Erythroblast (primary cell): ENCODE data around the gene NELL1.

Experiments
- GATA1 ChIP-seq: IDR thresholded peaks from 2 replicates; pipeline ENCODE4 v1.6.1; 2011; ENCODE audit warnings: low read depth, mild to moderate bottlenecking, control low read depth, low read length, moderate library complexity
- POLR2A ChIP-seq: IDR thresholded peaks from 2 replicates; pipeline ENCODE4 v1.6.1; 2011; ENCODE audit warnings: mild to moderate bottlenecking, low read length

DNA sequence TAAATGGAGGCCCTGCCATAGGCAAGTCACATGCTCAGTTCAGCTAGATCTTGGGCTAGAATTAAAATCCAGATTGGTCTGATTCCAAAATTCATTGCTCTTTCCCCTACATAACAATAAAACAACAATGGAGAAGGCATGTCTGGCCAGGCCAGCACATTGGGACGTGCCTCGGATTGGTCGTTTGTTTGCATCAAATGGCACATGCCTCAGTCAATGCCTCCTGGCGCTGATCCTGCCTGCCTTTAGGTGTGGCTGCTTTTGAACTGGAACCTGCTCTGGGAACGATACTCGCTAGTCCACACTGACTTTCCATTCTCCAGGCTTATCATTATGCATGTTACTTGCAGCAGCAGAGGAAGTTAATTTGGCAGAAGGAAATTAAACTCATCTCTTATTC, 322.1 kb downstream of the NELL1 start:
- TF ChIP-seq POLR2A (no peak), GATA1 (no peak)
